HEK293 (cell line): ENCODE results near the gene PTPRG.

ENCODE experiments used
- MEIS1 ChIP-seq: sonication (generic); formaldehyde crosslinking; IDR thresholded peaks from 2 replicates; pipeline ENCODE4 v1.8.1; 2022; ENCODE audit warnings: missing genetic modification reagents, mild to moderate bottlenecking, borderline replicate concordance
- ZNF24 ChIP-seq: fragments of 450-650 bp; formaldehyde crosslinking; IDR thresholded peaks from 2 replicates; pipeline ENCODE4 v1.5.1; 2016; ENCODE audit warnings: missing biosample characterization, missing genetic modification characterization
- TF ChIP-seq, protein P1 (sequence below): fragments of 450-650 bp; formaldehyde crosslinking; IDR thresholded peaks from 2 replicates; pipeline ENCODE4 v1.5.1; 2016; ENCODE audit warnings: missing biosample characterization, missing genetic modification characterization

DNA sequence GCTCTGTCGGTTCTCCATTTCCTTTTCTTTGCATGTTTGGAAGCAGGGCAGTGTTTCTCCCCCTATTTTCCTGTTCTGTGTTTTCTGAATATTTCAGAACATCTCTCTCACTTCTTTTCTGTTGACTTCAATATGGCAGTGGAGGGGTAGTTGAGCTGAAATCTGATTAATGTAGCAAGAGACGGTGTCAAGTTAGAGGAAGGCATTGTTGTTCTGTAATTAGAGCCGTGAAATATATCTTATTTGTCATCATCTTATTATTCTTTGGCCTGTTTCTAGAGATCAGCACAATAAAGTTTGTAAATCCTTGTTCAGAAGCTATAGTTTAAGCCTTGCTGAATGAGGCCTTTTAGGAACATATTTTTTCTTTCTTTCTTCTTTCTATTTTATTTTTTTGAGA is 353.9 kb downstream of the PTPRG start:
- TF ChIP-seq MEIS1 (no peak), ZNF24 (tag by site-specific recombination) (no peak)
- TF ChIP-seq, protein P1, sequence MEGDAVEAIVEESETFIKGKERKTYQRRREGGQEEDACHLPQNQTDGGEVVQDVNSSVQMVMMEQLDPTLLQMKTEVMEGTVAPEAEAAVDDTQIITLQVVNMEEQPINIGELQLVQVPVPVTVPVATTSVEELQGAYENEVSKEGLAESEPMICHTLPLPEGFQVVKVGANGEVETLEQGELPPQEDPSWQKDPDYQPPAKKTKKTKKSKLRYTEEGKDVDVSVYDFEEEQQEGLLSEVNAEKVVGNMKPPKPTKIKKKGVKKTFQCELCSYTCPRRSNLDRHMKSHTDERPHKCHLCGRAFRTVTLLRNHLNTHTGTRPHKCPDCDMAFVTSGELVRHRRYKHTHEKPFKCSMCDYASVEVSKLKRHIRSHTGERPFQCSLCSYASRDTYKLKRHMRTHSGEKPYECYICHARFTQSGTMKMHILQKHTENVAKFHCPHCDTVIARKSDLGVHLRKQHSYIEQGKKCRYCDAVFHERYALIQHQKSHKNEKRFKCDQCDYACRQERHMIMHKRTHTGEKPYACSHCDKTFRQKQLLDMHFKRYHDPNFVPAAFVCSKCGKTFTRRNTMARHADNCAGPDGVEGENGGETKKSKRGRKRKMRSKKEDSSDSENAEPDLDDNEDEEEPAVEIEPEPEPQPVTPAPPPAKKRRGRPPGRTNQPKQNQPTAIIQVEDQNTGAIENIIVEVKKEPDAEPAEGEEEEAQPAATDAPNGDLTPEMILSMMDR (tag by site-specific recombination): no peak
